ENCODE results near the gene PRR22. TPM values are rescaled to one million over a fixed set of nuclear protein-coding genes. Genes with fewer than 3 reads are reported as not detected.

PRR22 gene
- total RNA-seq, 4 donors from 2014 or later = 1.6 to 3.5 TPM; not detected in 2

DNA sequence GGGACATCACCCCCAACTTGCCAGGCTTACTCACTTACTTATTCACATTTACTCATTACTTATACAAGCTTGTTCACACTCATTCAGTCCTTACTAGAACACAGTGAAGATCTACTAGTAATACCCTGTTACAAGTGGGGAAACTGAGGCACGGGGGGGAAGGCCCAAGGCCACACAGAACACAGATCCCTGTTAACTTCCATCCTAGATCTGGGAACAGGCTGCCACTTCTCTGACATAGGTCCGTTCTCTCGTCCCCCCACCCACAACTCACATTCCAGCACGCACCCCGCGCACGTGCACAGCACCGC lies 18.9 kb upstream of the PRR22 start:
- DNase-seq = no peak
- no peak overlapping the region for H3K4me3 ChIP-seq
- intact Hi-C loops (cut with DNase I; ENCODE audit: low total_unique reads) = no loop called here
- H3K36me3 ChIP-seq = no peaks in the 10 kb centered on the region
- peaks cover 11 to 26% of the 10 kb centered on the region in 2 donors for H3K27me3 ChIP-seq
- H3K27ac ChIP-seq = no peak overlapping the region
- TF ChIP-seq, protein P1, sequence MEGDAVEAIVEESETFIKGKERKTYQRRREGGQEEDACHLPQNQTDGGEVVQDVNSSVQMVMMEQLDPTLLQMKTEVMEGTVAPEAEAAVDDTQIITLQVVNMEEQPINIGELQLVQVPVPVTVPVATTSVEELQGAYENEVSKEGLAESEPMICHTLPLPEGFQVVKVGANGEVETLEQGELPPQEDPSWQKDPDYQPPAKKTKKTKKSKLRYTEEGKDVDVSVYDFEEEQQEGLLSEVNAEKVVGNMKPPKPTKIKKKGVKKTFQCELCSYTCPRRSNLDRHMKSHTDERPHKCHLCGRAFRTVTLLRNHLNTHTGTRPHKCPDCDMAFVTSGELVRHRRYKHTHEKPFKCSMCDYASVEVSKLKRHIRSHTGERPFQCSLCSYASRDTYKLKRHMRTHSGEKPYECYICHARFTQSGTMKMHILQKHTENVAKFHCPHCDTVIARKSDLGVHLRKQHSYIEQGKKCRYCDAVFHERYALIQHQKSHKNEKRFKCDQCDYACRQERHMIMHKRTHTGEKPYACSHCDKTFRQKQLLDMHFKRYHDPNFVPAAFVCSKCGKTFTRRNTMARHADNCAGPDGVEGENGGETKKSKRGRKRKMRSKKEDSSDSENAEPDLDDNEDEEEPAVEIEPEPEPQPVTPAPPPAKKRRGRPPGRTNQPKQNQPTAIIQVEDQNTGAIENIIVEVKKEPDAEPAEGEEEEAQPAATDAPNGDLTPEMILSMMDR (IDR thresholded peaks at IDR 0.05) = no peak
- no peak for TF ChIP-seq POLR2A (IDR thresholded peaks at IDR 0.05)
- H3K9me3 ChIP-seq = no peaks in the 10 kb centered on the region
- no peaks in the 10 kb centered on the region for H3K4me1 ChIP-seq

DNA sequence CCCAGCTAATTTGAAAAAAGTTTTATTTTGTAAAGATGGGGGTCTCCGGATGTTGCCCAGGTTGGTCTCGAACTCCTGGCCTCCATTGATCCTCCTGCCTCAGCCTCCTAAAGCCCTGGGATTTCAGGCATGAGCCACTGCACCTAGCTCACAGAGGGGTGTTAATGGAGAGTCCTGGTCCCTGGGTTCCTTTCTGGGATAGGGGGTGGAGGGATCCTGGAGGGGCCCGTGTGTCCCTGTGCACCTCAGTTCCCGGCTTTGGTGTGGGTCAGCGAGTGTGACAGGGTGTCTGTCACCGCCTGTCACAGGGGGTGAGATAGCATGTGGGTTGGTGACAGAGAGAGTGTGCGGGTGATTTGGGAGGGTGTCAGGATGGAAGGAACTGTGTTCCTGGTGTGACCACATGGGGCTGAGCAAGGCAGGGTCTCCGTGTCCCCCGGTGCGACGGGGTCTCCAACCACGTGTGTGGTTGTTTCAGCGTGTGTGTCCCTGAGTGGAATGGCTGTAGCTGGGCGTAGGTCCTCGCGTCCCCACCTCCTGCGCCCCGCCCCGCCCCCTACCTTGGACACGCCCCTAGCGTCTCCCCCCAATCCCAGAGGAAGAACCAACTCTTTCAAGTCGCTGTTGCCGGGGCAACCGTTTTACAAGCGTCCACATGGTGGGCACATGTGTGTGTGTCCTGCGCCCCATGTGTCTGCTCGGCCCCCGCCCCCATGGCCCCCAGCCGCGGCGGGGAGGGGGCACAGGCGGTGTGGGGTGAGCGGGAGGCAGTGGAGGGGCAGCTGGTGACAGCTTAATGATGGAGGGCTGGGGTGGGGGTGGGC lies 17.5 kb upstream of the PRR22 start:
- no peak for DNase-seq
- intact Hi-C loops (cut with DNase I; ENCODE audit: low total_unique reads) = no loop called here
- Histone ChIP-seq H3K27me3 (peaks cover 11 to 26% of the 10 kb centered on the region in 2 donors), H3K27ac (no peak overlapping the region), H3K4me1 (no peaks in the 10 kb centered on the region), H3K4me3 (no peak overlapping the region), H3K36me3 (no peaks in the 10 kb centered on the region), H3K9me3 (no peaks in the 10 kb centered on the region)
- TF ChIP-seq, protein P1 (IDR thresholded peaks at IDR 0.05) = no peak
- TF ChIP-seq POLR2A (IDR thresholded peaks at IDR 0.05) = no peak

DNA sequence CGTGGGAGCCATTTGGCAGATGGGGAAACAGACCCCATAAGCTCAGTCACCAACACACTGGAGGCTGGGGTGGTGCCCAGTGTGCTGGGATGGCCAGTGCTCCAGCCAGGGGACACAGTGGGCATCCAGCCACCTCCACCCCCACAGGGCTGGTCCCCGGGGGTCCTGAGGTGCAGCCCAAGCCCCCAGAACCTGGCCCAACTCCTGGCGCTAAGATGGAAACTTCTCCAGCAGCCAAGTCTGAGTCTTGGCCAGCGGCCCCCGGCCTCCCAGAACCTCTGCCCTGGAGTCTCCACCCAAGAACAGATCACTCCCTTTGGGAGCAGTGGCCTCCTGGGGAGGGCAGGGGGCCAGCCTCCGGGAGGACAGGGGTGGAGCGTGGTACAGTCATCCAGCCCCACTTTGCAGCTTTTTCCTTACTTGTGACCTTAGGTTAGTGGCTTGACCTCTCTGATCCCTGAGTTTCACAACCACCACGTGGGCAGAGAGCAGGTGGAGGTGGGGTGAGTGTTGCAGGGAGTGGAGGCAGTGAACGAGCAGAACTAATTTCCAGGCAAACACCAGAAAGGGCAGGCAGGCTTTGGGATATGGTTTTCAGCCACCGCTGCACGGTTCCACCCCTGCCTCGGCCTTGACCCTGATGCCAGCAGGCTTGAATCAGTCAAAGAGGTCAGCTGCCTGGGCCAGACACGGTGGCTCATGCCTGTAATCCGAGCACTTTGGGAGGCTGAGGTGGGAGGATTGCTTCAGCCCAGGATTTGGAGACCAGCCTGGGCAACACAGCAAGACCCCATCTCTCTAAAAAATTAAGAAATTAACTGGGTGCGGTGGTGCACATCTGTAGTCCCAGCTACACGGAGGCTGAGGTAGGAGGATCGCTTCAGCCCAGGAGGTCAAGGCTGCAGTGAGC lies 16.1 kb upstream of the PRR22 start:
- intact Hi-C loops (cut with DNase I; ENCODE audit: low total_unique reads) = no loop called here
- peaks cover 8 to 26% of the 10 kb centered on the region in 2 donors for H3K27me3 ChIP-seq
- DNase-seq = no peak

DNA sequence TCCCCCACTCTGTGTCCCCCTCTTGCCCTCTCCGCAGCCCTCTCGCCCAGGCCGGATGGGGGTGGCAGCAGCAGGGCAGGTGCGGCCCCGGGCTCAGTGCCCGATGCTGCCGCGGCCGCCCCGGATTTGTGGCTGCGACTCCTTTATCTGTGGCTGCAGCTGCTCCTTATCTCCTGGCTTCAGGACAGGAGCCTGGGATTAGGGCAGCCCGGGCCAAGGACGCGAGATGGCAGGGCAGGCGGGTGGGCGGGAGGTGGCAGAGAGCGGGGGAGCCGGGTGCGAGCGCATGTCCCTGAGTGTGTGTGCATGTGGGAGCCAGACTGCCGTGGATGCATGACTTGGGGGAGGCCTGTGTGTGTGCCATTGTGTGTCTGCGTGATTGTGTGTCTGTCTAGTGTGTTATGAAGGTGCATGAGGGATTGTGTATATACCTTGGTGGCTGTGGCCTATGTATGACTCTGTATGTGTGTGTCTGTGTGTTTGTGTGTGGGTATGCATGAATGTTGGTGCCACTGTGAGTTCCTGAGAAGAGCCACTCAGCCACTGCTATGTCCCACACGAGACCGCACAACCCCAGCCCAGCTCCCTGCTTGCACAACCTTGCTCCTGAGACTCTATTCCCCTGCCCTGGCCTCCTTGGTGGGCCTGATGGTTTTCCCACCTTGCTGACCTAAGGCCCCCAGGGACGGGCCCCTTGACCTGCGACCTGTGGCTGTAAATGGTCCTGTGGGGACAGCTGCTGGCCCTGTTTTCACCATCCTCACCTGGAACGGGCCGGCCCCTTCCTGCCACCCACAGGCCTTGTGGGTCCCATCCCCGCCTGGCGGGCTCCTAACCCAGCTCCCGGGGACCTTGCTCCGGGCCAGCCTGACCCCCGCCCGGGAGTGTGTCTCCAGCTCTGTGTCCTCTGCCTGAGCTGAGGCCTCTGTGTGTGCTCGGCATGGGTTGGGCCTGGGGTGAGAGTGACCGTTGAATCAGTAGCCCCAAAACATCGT lies 15.0 kb upstream of the PRR22 start:
- Histone ChIP-seq H3K36me3 (no peaks in the 10 kb centered on the region), H3K27ac (no peak overlapping the region), H3K4me3 (no peak overlapping the region), H3K27me3 (peaks cover 5 to 24% of the 10 kb centered on the region in 2 donors), H3K4me1 (no peaks in the 10 kb centered on the region), H3K9me3 (no peaks in the 10 kb centered on the region)
- TF ChIP-seq, protein P1 (IDR thresholded peaks at IDR 0.05) = no peak
- TF ChIP-seq POLR2A (IDR thresholded peaks at IDR 0.05) = no peak
- DNase-seq = no peak
- intact Hi-C loops (cut with DNase I; ENCODE audit: low total_unique reads) = no loop called here

More for the DNA sequence above, 16.1 kb upstream of the PRR22 start:
- no peak overlapping the region for H3K4me3 ChIP-seq
- H3K9me3 ChIP-seq = no peaks in the 10 kb centered on the region
- no peaks in the 10 kb centered on the region for H3K4me1 ChIP-seq
- no peaks in the 10 kb centered on the region for H3K36me3 ChIP-seq
- H3K27ac ChIP-seq = no peak overlapping the region
- TF ChIP-seq POLR2A (IDR thresholded peaks at IDR 0.05) = no peak
- TF ChIP-seq, protein P1 (IDR thresholded peaks at IDR 0.05) = no peak

Measured in uterus (tissue), 4 donors.